Cardiac muscle cell (in vitro differentiated cells and primary cell): Measurements from ENCODE around the gene TSHZ1. TPM values are rescaled to one million over a fixed set of nuclear protein-coding genes. Genes with fewer than 3 reads are reported as not detected.
A peak's percentile ranks its signal among the peaks of the same experiment; 100 is the strongest.

Experiments used
- DNase-seq, 2 donors: peaks; one replicate each; pipeline versions ENCODE4 v3.0.0 to v3.0.0-alpha.2; 2010 to 2017; ENCODE audit warnings: low read depth in 1 of 2, low spot score in 1 of 2
- H3K27ac ChIP-seq: fragments of 200-600 bp; sonication (generic); 2 replicates; pipeline ENCODE4 v1.5.1; 2016
- H3K27me3 ChIP-seq: fragments of 200-600 bp; sonication (generic); 2 replicates; pipeline ENCODE4 v1.6.0; 2016; ENCODE audit warnings: control low read depth
- H3K36me3 ChIP-seq: fragments of 200-600 bp; sonication (generic); 2 replicates; pipeline ENCODE4 v1.5.1; 2016; ENCODE audit warnings: control low read depth
- H3K4me1 ChIP-seq: fragments of 200-600 bp; sonication (generic); 2 replicates; pipeline ENCODE4 v1.8.1; 2017; ENCODE audit warnings: low read depth, mild to moderate bottlenecking, mixed run types
- H3K4me3 ChIP-seq: fragments of 200-600 bp; sonication (generic); 2 replicates; pipeline ENCODE4 v1.5.1; 2016; ENCODE audit warnings: mild to moderate bottlenecking
- H3K9me3 ChIP-seq: fragments of 200-600 bp; sonication (generic); 2 replicates; pipeline ENCODE4 v1.5.1; 2017; ENCODE audit warnings: low read depth, mild to moderate bottlenecking, control low read depth
- CTCF ChIP-seq: IDR thresholded peaks from 2 replicates; pipeline ENCODE4 v1.5.1; 2012; ENCODE audit warnings: low read depth, mild to moderate bottlenecking, low read length
- polyA plus RNA-seq: library from polyadenylated mRNA; unstranded; fragments of >200 nt; fragmentation: Nextera tagmentation; extraction: Ambion mirVana; gene quantifications from 2 replicates; pipeline ENCODE4 v1.2.1, GENCODE V29; 2016
- total RNA-seq: library from RNA; depleted of rRNA; stranded (reverse); fragments of >200 nt; gene quantifications from 2 replicates; pipeline ENCODE4 v1.2.3, GENCODE V29; 2016

The TSHZ1 gene
- total and polyA plus RNA-seq, 2 experiments from 2014 or later, result 6.5 to 13.5 TPM

GRCh38 chr18:75173125-75173432 is 37.5 kb upstream of the TSHZ1 start:
- Histone ChIP-seq H3K27me3 (no peaks in the 10 kb centered on the region), H3K27ac (no peak overlapping the region), H3K36me3 (no peaks in the 10 kb centered on the region), H3K4me3 (no peak overlapping the region), H3K9me3 (no peaks in the 10 kb centered on the region), H3K4me1 (peaks cover 16% of the 10 kb centered on the region)
- TF ChIP-seq CTCF, result no peak
- peak in 1 of 2 donors; percentile 4 for DNase-seq

- Histone ChIP-seq H3K4me1 (peaks cover 10% of the 10 kb centered on the region), H3K9me3 (no peaks in the 10 kb centered on the region), H3K36me3 (no peaks in the 10 kb centered on the region), H3K27me3 (no peaks in the 10 kb centered on the region), H3K4me3 (no peak overlapping the region), H3K27ac (no peak overlapping the region)
- no peak for TF ChIP-seq CTCF
- DNase-seq, result no peak
These were observed 36.9 kb upstream of the TSHZ1 start for GRCh38 chr18:75173738-75174137.

- no peak for TF ChIP-seq CTCF
- no peaks in the 10 kb centered on the region for H3K4me1 ChIP-seq
- H3K36me3 ChIP-seq, result no peaks in the 10 kb centered on the region
- H3K9me3 ChIP-seq, result no peaks in the 10 kb centered on the region
- no peaks in the 10 kb centered on the region for H3K27me3 ChIP-seq
- H3K27ac ChIP-seq, result no peak overlapping the region
- H3K4me3 ChIP-seq, result no peak overlapping the region
- DNase-seq, result no peak
These were observed 33.7 kb upstream of the TSHZ1 start for GRCh38 chr18:75176849-75177248.

GRCh38 chr18:75178376-75178775 is 32.2 kb upstream of the TSHZ1 start:
- DNase-seq, result no peak
- Histone ChIP-seq H3K27me3 (no peaks in the 10 kb centered on the region), H3K27ac (no peak overlapping the region), H3K9me3 (no peaks in the 10 kb centered on the region), H3K4me3 (no peak overlapping the region), H3K36me3 (no peaks in the 10 kb centered on the region), H3K4me1 (no peaks in the 10 kb centered on the region)
- no peak for TF ChIP-seq CTCF

GRCh38 chr18:75179819-75180600 is 30.6 kb upstream of the TSHZ1 start:
- no peak for DNase-seq
- Histone ChIP-seq H3K27me3 (no peaks in the 10 kb centered on the region), H3K9me3 (no peaks in the 10 kb centered on the region), H3K36me3 (no peaks in the 10 kb centered on the region), H3K4me3 (no peak overlapping the region), H3K27ac (no peak overlapping the region), H3K4me1 (no peaks in the 10 kb centered on the region)
- no peak for TF ChIP-seq CTCF
